ENCODE measurements around the gene C4orf50. TPM values are rescaled to one million over a fixed set of nuclear protein-coding genes. Genes with fewer than 3 reads are reported as not detected.
"Not testable (repeated sequence)": the region's sequence is repeated elsewhere in the genome, so short reads cannot be mapped to it uniquely, and the experiment has no call there.

Gene C4orf50
- total RNA-seq, 1 donor from 2014 or later, result 0.12 TPM

- no peak for DNase-seq
Observed at GRCh38 chr4:6009452-6009851, 8.8 kb downstream of the C4orf50 start.

GRCh38 chr4:6008766-6009385, 9.4 kb downstream of the C4orf50 start:
- Histone ChIP-seq H3K27me3 (peaks cover 42% of the 10 kb centered on the region), H3K36me3 (no peaks in the 10 kb centered on the region), H3K9me3 (no peaks in the 10 kb centered on the region), H3K27ac (no peak overlapping the region), H3K4me1 (no peaks in the 10 kb centered on the region), H3K4me3 (no peak overlapping the region)
- ATAC-seq (no peak), DNase-seq (peak; percentile 52)
- intact Hi-C loops (cut with DNase I), result no loop called here
- no peak for TF ChIP-seq CTCF (IDR thresholded peaks at IDR 0.05)

More at GRCh38 chr4:6009452-6009851, 8.8 kb downstream of the C4orf50 start:
- intact Hi-C loops (cut with DNase I), result no loop called here
- H3K4me1 ChIP-seq, result no peaks in the 10 kb centered on the region
- ATAC-seq, result no peak
- peaks cover 42% of the 10 kb centered on the region for H3K27me3 ChIP-seq
- TF ChIP-seq CTCF (IDR thresholded peaks at IDR 0.05), result no peak
- no peaks in the 10 kb centered on the region for H3K36me3 ChIP-seq
- H3K4me3 ChIP-seq, result no peak overlapping the region
- no peaks in the 10 kb centered on the region for H3K9me3 ChIP-seq
- H3K27ac ChIP-seq, result no peak overlapping the region

- H3K4me1 ChIP-seq, result no peaks in the 10 kb centered on the region
- DNase-seq, result peak; percentile 46
- no peaks in the 10 kb centered on the region for H3K9me3 ChIP-seq
- no peaks in the 10 kb centered on the region for H3K36me3 ChIP-seq
- intact Hi-C loops (cut with DNase I), result no loop called here
- H3K27me3 ChIP-seq, result peaks cover 42% of the 10 kb centered on the region
- H3K27ac ChIP-seq, result no peak overlapping the region
- no peak for TF ChIP-seq CTCF (IDR thresholded peaks at IDR 0.05)
- ATAC-seq, result no peak
- H3K4me3 ChIP-seq, result no peak overlapping the region
Observed at GRCh38 chr4:6008092-6008551, 10.1 kb downstream of the C4orf50 start.

- H3K9me3 ChIP-seq, result no peaks in the 10 kb centered on the region
- intact Hi-C loops (cut with DNase I), result no loop called here
- peaks cover 35% of the 10 kb centered on the region for H3K27me3 ChIP-seq
- TF ChIP-seq CTCF (IDR thresholded peaks at IDR 0.05), result no peak
- no peak overlapping the region for H3K27ac ChIP-seq
- ATAC-seq (no peak), DNase-seq (peak; percentile 12)
- H3K4me1 ChIP-seq, result no peaks in the 10 kb centered on the region
- H3K4me3 ChIP-seq, result no peak overlapping the region
- H3K36me3 ChIP-seq, result no peaks in the 10 kb centered on the region
Observed at GRCh38 chr4:6005175-6005574, 13.1 kb downstream of the C4orf50 start.

DNA sequence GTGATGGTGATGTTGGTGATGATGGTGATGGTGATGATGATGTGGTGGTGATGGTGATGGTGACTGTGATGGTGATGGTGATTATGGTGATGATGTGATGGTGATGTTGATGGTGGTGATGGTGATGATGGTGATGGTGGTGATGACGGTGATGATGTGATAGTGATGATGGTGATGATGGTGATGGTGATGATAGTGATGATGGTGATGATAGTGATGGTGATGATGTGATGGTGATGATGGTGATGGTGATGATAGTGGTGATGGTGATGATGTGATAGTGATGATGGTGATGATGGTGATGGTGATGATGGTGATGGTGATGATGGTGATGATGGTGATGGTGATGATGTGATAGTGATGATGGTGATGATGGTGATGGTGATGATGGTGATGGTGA, 14.7 kb downstream of the C4orf50 start:
- not testable (repeated sequence) for H3K4me3 ChIP-seq, ATAC-seq
- peaks cover 29% of the 10 kb centered on the region for H3K27me3 ChIP-seq

DNA sequence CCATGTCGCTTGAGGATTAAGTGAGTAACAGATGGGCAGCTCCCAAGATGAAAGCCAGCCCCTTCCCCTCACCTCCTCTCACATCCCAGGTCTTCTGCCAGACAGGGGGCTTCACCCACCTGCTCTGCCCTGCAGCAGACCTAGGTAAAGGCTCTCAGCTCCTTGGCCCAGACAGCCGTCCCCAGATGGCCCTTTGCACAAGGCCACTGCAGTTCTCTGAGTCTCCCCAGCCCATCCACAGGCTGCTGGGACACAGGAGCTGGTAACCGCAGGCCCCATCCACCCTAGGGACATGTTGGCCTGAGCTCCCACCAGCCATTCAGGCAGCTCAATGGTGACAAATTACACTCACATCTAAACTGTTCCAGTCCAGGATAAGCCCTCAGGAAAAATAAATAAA, 15.3 kb downstream of the C4orf50 start:
- no peaks in the 10 kb centered on the region for H3K9me3 ChIP-seq
- no peaks in the 10 kb centered on the region for H3K36me3 ChIP-seq
- no peaks in the 10 kb centered on the region for H3K4me1 ChIP-seq
- H3K4me3 ChIP-seq, result no peak overlapping the region
- ATAC-seq (no peak), DNase-seq (peak; percentile 37)
- no peak overlapping the region for H3K27ac ChIP-seq
- no peak for TF ChIP-seq CTCF (IDR thresholded peaks at IDR 0.05)
- intact Hi-C loops (cut with DNase I), result no loop called here
- H3K27me3 ChIP-seq, result peaks cover 25% of the 10 kb centered on the region

More for the DNA sequence above, 14.7 kb downstream of the C4orf50 start:
- H3K9me3 ChIP-seq; H3K4me1 ChIP-seq; intact Hi-C loops (cut with DNase I); DNase-seq; H3K27ac ChIP-seq; H3K36me3 ChIP-seq: not testable (repeated sequence)

Data from upper lobe of right lung (tissue), 1 donor.